Breast epithelium (tissue), 3 donors: ENCODE measurements around the gene TOGARAM2.

Experiments used
- POLR2A ChIP-seq: fragments of 450-650 bp; IDR thresholded peaks from one replicate; pipeline ENCODE4 v1.6.1; 2016; ENCODE audit warnings: antibody characterized with exemption, mild to moderate bottlenecking, moderate library complexity
- POLR2AphosphoS5 ChIP-seq, 3 donors: sonication (generic); formaldehyde crosslinking; IDR thresholded peaks; one replicate each; pipeline ENCODE4 v1.6.1; 2017; ENCODE audit warnings: antibody characterized with exemption in 3 of 3
- TF ChIP-seq, protein P1 (sequence below), 3 donors: fragments of 450-650 bp; IDR thresholded peaks; one replicate each; pipeline ENCODE4 v1.5.1; 2016 to 2017; ENCODE audit warnings: antibody characterized with exemption in 3 of 3, mild to moderate bottlenecking in 3 of 3, moderate library complexity in 3 of 3

DNA sequence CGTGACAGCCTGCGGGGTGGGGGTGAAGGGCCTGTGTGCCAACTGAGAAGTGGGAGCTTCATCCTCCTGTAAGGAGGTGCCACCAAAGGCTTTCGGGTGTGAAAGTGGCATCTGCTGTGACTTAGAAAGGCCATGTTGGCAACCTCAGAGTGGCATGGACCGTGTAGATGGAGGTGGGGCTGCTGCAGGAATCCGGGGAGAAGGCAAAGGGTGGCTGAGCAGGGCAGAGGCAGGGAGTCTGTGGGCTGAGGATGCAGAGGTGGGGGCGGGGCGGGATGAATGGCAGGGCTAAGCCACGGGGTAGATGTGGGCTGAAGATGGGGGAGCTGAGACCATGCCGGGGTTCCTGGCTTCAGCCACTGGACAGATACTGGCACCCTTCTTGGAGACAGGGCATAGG is 28.2 kb downstream of the TOGARAM2 start:
- TF ChIP-seq, protein P1, sequence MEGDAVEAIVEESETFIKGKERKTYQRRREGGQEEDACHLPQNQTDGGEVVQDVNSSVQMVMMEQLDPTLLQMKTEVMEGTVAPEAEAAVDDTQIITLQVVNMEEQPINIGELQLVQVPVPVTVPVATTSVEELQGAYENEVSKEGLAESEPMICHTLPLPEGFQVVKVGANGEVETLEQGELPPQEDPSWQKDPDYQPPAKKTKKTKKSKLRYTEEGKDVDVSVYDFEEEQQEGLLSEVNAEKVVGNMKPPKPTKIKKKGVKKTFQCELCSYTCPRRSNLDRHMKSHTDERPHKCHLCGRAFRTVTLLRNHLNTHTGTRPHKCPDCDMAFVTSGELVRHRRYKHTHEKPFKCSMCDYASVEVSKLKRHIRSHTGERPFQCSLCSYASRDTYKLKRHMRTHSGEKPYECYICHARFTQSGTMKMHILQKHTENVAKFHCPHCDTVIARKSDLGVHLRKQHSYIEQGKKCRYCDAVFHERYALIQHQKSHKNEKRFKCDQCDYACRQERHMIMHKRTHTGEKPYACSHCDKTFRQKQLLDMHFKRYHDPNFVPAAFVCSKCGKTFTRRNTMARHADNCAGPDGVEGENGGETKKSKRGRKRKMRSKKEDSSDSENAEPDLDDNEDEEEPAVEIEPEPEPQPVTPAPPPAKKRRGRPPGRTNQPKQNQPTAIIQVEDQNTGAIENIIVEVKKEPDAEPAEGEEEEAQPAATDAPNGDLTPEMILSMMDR (IDR thresholded peaks at IDR 0.05): no peak
- no peak for TF ChIP-seq POLR2A
- no peak for TF ChIP-seq POLR2AphosphoS5 (IDR thresholded peaks at IDR 0.05)
